OCI-LY3 (cell line): ENCODE results near the gene ZNF576.

Source experiments
- EZH2phosphoT487 ChIP-seq: fragments of 200-600 bp; shearing (Covaris generic); IDR thresholded peaks from 2 replicates; pipeline ENCODE4 v1.6.1; 2018; ENCODE audit warnings: antibody characterized with exemption, mixed run types, low read depth
- TF ChIP-seq, protein P1 (sequence below): fragments of 200-600, 300-600 bp; sonication (generic); IDR thresholded peaks from 2 replicates; pipeline ENCODE4 v1.5.1; 2014; ENCODE audit warnings: antibody characterized with exemption, low read length, low read depth

DNA sequence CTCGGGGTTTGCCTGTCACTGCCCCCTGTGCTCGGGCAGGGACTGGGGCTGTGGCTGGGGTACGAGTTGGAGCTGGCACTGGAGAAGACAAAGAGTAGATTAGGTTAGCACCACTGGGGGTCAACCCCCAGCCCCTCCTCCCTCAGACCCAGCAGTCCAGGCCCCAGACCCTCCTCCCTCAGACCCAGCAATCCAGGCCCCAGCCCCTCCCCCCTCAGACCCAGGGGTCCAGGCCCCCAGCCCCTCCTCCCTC lies 44.3 kb upstream of the ZNF576 start:
- TF ChIP-seq, protein P1, sequence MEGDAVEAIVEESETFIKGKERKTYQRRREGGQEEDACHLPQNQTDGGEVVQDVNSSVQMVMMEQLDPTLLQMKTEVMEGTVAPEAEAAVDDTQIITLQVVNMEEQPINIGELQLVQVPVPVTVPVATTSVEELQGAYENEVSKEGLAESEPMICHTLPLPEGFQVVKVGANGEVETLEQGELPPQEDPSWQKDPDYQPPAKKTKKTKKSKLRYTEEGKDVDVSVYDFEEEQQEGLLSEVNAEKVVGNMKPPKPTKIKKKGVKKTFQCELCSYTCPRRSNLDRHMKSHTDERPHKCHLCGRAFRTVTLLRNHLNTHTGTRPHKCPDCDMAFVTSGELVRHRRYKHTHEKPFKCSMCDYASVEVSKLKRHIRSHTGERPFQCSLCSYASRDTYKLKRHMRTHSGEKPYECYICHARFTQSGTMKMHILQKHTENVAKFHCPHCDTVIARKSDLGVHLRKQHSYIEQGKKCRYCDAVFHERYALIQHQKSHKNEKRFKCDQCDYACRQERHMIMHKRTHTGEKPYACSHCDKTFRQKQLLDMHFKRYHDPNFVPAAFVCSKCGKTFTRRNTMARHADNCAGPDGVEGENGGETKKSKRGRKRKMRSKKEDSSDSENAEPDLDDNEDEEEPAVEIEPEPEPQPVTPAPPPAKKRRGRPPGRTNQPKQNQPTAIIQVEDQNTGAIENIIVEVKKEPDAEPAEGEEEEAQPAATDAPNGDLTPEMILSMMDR = no peak
- no peak for TF ChIP-seq EZH2phosphoT487
